Trophoblast cell (in vitro differentiated cells and primary cell): Measurements from ENCODE around the gene ELMOD1.

ENCODE experiments used
- DNase-seq, 2 donors: peaks; one replicate each; pipeline ENCODE4 v3.0.0-alpha.2; 2016
- H2AFZ ChIP-seq: 2 replicates; pipeline ENCODE4 v1.6.1; 2013; ENCODE audit warnings: low read length, moderate library complexity, mild to moderate bottlenecking; ENCODE audit not compliant: insufficient read depth, poor library complexity
- H2AK5ac ChIP-seq: 2 replicates; pipeline ENCODE4 v1.6.1; 2013; ENCODE audit warnings: mild to moderate bottlenecking, low read length
- H2BK120ac ChIP-seq: 2 replicates; pipeline ENCODE4 v1.6.1; 2013; ENCODE audit warnings: low read length, mild to moderate bottlenecking, moderate library complexity; ENCODE audit not compliant: insufficient read depth, poor library complexity
- H2BK12ac ChIP-seq: 2 replicates; pipeline ENCODE4 v1.6.1; 2013; ENCODE audit warnings: mild to moderate bottlenecking, low read length, moderate library complexity
- H2BK5ac ChIP-seq: 2 replicates; pipeline ENCODE4 v1.6.1; 2013; ENCODE audit warnings: low read length, low read depth, moderate library complexity, mild to moderate bottlenecking; ENCODE audit not compliant: poor library complexity
- H3K14ac ChIP-seq: 2 replicates; pipeline ENCODE4 v1.6.1; 2013; ENCODE audit warnings: mild to moderate bottlenecking, low read length
- H3K18ac ChIP-seq: 2 replicates; pipeline ENCODE4 v1.6.1; 2013; ENCODE audit warnings: mild to moderate bottlenecking, low read length
- H3K23ac ChIP-seq: 2 replicates; pipeline ENCODE4 v1.6.1; 2013; ENCODE audit warnings: low read length
- H3K27ac ChIP-seq: 2 replicates; pipeline ENCODE4 v1.5.1; 2013; ENCODE audit warnings: low read depth, mild to moderate bottlenecking, inconsistent platforms, low read length, moderate library complexity
- H3K27me3 ChIP-seq: 2 replicates; pipeline ENCODE4 v1.6.1; 2013; ENCODE audit warnings: inconsistent platforms, mild to moderate bottlenecking, low read length, moderate library complexity; ENCODE audit not compliant: insufficient read depth
- H3K36me3 ChIP-seq, 2 experiments: 1 replicate in 1 of 2; 2 replicates in 1 of 2; pipeline ENCODE4 v1.6.1; 2013; ENCODE audit warnings: low read length in 2 of 2, mild to moderate bottlenecking in 2 of 2, moderate library complexity in 1 of 2; ENCODE audit not compliant: insufficient read depth in 2 of 2, control insufficient read depth in 1 of 2
- H3K4ac ChIP-seq: 2 replicates; pipeline ENCODE4 v1.6.1; 2013; ENCODE audit warnings: low read depth, mild to moderate bottlenecking, low read length, moderate library complexity
- H3K4me1 ChIP-seq, 2 experiments: 1 replicate in 1 of 2; 2 replicates in 1 of 2; pipeline ENCODE4 v1.6.1; 2013; ENCODE audit warnings: low read length in 2 of 2, mild to moderate bottlenecking in 2 of 2, moderate library complexity in 1 of 2; ENCODE audit not compliant: insufficient read depth in 2 of 2, control insufficient read depth in 1 of 2
- H3K4me2 ChIP-seq: 2 replicates; pipeline ENCODE4 v1.6.1; 2013; ENCODE audit warnings: inconsistent platforms, mild to moderate bottlenecking, low read length, moderate library complexity
- H3K4me3 ChIP-seq: 2 replicates; pipeline ENCODE4 v1.5.1; 2013; ENCODE audit warnings: mild to moderate bottlenecking, low read depth, low read length, inconsistent platforms
- H3K79me1 ChIP-seq: one replicate; pipeline ENCODE4 v1.6.1; 2013; ENCODE audit warnings: low read length
- H3K79me2 ChIP-seq: 2 replicates; pipeline ENCODE4 v1.6.1; 2013; ENCODE audit warnings: low read length, mild to moderate bottlenecking; ENCODE audit not compliant: control insufficient read depth, insufficient read depth, poor library complexity
- H3K9ac ChIP-seq: 2 replicates; pipeline ENCODE4 v1.6.1; 2013; ENCODE audit warnings: mild to moderate bottlenecking, low read length
- H3K9me3 ChIP-seq: 2 replicates; pipeline ENCODE4 v1.6.1; 2013; ENCODE audit warnings: low read depth, mild to moderate bottlenecking, control low read depth, inconsistent platforms, low read length; ENCODE audit not compliant: insufficient read depth
- H4K12ac ChIP-seq: 2 replicates; pipeline ENCODE4 v1.6.1; 2013; ENCODE audit warnings: low read depth, mild to moderate bottlenecking, low read length, moderate library complexity
- H4K8ac ChIP-seq: 2 replicates; pipeline ENCODE4 v1.6.1; 2013; ENCODE audit warnings: low read depth, mild to moderate bottlenecking, low read length, moderate library complexity
- H4K91ac ChIP-seq: one replicate; pipeline ENCODE4 v1.6.1; 2013; ENCODE audit warnings: low read depth, mild to moderate bottlenecking, low read length, moderate library complexity
- WGBS: extraction: QIAGEN DNeasy Blood & Tissue Kit; methylation state at CpG from one replicate; pipeline ENCODE4 v1.1.7; 2013; ENCODE audit warnings: missing lambda C conversion rate; ENCODE audit not compliant: insufficient read length, insufficient coverage; ENCODE audit errors: extremely low coverage; 5-methylcytosine and 5-hydroxymethylcytosine counted together

The ELMOD1 gene

GRCh38 chr11:107665018-107665417 lies 74.1 kb downstream of the ELMOD1 start:
- no peak overlapping the region for H2BK12ac ChIP-seq
- no peak overlapping the region for H3K4me2 ChIP-seq
- no peak overlapping the region for H2AFZ ChIP-seq
- H3K9ac ChIP-seq: no peak overlapping the region
- H3K79me1 ChIP-seq: no peaks in the 10 kb centered on the region
- no peaks in the 10 kb centered on the region for H3K36me3 ChIP-seq
- H3K27me3 ChIP-seq: no peaks in the 10 kb centered on the region
- no peak overlapping the region for H3K27ac ChIP-seq
- no peak overlapping the region for H2AK5ac ChIP-seq
- H3K9me3 ChIP-seq: no peaks in the 10 kb centered on the region
- H2BK5ac ChIP-seq: no peak overlapping the region
- no peak overlapping the region for H3K14ac ChIP-seq
- no peak overlapping the region for H4K12ac ChIP-seq
- no peak overlapping the region for H3K18ac ChIP-seq
- H3K4me1 ChIP-seq: no peaks in the 10 kb centered on the region
- no peak overlapping the region for H4K8ac ChIP-seq
- WGBS: no CpG with 5 or more reads among the region's 10 CpGs
- no peaks in the 10 kb centered on the region for H3K79me2 ChIP-seq
- H3K4me3 ChIP-seq: no peak overlapping the region
- no peak overlapping the region for H4K91ac ChIP-seq
- no peak overlapping the region for H3K23ac ChIP-seq
- DNase-seq: no peak
- no peak overlapping the region for H2BK120ac ChIP-seq
- H3K4ac ChIP-seq: no peak overlapping the region

DNA sequence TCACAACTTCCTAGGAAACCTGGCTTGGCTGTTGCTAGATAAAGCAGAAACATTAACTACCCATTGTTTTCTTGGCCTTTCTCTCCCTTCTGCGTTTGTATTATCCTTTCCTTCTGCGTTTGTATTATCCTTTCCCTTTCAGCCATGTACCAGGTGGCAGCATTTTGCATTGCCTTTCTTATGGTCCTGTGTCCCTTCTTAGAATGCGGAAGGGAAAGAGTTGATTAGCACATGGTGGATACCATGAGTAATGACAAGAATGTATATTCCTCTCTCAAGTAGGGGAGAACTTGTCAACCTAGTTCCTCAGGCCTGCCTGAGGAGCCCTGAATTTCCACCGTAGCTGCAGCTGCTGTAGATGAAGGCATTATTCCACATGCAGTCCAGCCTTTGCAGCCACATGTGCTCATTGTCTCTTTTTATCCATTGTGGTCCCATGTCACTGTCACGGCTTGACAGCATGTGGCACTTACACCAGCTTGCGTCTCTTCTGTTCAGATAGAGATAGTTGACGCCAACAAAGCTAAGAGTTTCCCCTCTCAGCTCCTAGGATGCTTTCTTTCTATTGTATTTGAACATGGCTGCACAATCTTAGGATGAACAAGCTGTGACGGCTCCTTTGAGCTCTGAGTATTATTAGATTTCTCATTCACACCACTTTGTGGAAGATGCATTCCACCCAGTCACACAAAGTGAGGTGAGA lies 76.1 kb downstream of the ELMOD1 start:
- H3K4ac ChIP-seq: no peak overlapping the region
- no peaks in the 10 kb centered on the region for H3K79me2 ChIP-seq
- no peak overlapping the region for H2AFZ ChIP-seq
- H3K9me3 ChIP-seq: no peaks in the 10 kb centered on the region
- H3K9ac ChIP-seq: no peak overlapping the region
- H3K4me2 ChIP-seq: no peak overlapping the region
- no peak overlapping the region for H3K4me3 ChIP-seq
- H3K36me3 ChIP-seq: no peaks in the 10 kb centered on the region
- no peak overlapping the region for H2BK5ac ChIP-seq
- H4K12ac ChIP-seq: no peak overlapping the region
- H3K79me1 ChIP-seq: no peaks in the 10 kb centered on the region
- no peaks in the 10 kb centered on the region for H3K27me3 ChIP-seq
- no peak overlapping the region for H3K23ac ChIP-seq
- no peak overlapping the region for H2BK12ac ChIP-seq
- no peak overlapping the region for H2BK120ac ChIP-seq
- no peaks in the 10 kb centered on the region for H3K4me1 ChIP-seq
- no peak overlapping the region for H4K91ac ChIP-seq
- H3K18ac ChIP-seq: no peak overlapping the region
- H4K8ac ChIP-seq: no peak overlapping the region
- no peak overlapping the region for H3K27ac ChIP-seq
- no peak overlapping the region for H2AK5ac ChIP-seq
- H3K14ac ChIP-seq: no peak overlapping the region
- peak in 1 of 2 donors; percentile 61 for DNase-seq
- WGBS: no CpG with 5 or more reads among the region's 8 CpGs

- H4K8ac ChIP-seq: no peak overlapping the region
- H4K12ac ChIP-seq: no peak overlapping the region
- no peak overlapping the region for H3K23ac ChIP-seq
- no peaks in the 10 kb centered on the region for H3K4me1 ChIP-seq
- no peak overlapping the region for H2AFZ ChIP-seq
- no peak overlapping the region for H3K4me3 ChIP-seq
- H2AK5ac ChIP-seq: no peak overlapping the region
- no peaks in the 10 kb centered on the region for H3K27me3 ChIP-seq
- no peak overlapping the region for H2BK120ac ChIP-seq
- no peak overlapping the region for H2BK12ac ChIP-seq
- no peaks in the 10 kb centered on the region for H3K79me1 ChIP-seq
- H3K9me3 ChIP-seq: no peaks in the 10 kb centered on the region
- WGBS: no CpG with 5 or more reads among the region's 11 CpGs
- H3K4ac ChIP-seq: no peak overlapping the region
- no peak overlapping the region for H4K91ac ChIP-seq
- no peaks in the 10 kb centered on the region for H3K79me2 ChIP-seq
- H3K14ac ChIP-seq: no peak overlapping the region
- no peak overlapping the region for H3K18ac ChIP-seq
- no peaks in the 10 kb centered on the region for H3K36me3 ChIP-seq
- H2BK5ac ChIP-seq: no peak overlapping the region
- peak in 1 of 2 donors; percentile 35 for DNase-seq
- H3K4me2 ChIP-seq: no peak overlapping the region
- no peak overlapping the region for H3K9ac ChIP-seq
- H3K27ac ChIP-seq: no peak overlapping the region
Observed at GRCh38 chr11:107669191-107669740, 78.3 kb downstream of the ELMOD1 start.

GRCh38 chr11:107669893-107670601 lies 79.1 kb downstream of the ELMOD1 start:
- H4K8ac ChIP-seq: no peak overlapping the region
- no peaks in the 10 kb centered on the region for H3K4me1 ChIP-seq
- H4K12ac ChIP-seq: no peak overlapping the region
- H3K9ac ChIP-seq: no peak overlapping the region
- H3K4me2 ChIP-seq: no peak overlapping the region
- no peak overlapping the region for H3K4ac ChIP-seq
- H2BK12ac ChIP-seq: no peak overlapping the region
- no peak overlapping the region for H4K91ac ChIP-seq
- no peak for DNase-seq
- no peaks in the 10 kb centered on the region for H3K79me1 ChIP-seq
- WGBS: no CpG with 5 or more reads among the region's 4 CpGs
- H3K4me3 ChIP-seq: no peak overlapping the region
- H3K27ac ChIP-seq: no peak overlapping the region
- no peaks in the 10 kb centered on the region for H3K79me2 ChIP-seq
- no peaks in the 10 kb centered on the region for H3K36me3 ChIP-seq
- H3K14ac ChIP-seq: no peak overlapping the region
- H2BK120ac ChIP-seq: no peak overlapping the region
- no peak overlapping the region for H2BK5ac ChIP-seq
- H3K18ac ChIP-seq: no peak overlapping the region
- no peaks in the 10 kb centered on the region for H3K27me3 ChIP-seq
- H3K9me3 ChIP-seq: no peaks in the 10 kb centered on the region
- H3K23ac ChIP-seq: no peak overlapping the region
- H2AFZ ChIP-seq: no peak overlapping the region
- H2AK5ac ChIP-seq: no peak overlapping the region
